ENCODE results near the gene DLGAP4. TPM values are rescaled to one million over a fixed set of nuclear protein-coding genes. Genes with fewer than 3 reads are reported as not detected.
A peak's percentile ranks its signal among the peaks of the same experiment; 100 is the strongest.

The DLGAP4 gene
- total and polyA plus RNA-seq, 4 donors = 17.8 to 121 (median 70.7) TPM

DNA sequence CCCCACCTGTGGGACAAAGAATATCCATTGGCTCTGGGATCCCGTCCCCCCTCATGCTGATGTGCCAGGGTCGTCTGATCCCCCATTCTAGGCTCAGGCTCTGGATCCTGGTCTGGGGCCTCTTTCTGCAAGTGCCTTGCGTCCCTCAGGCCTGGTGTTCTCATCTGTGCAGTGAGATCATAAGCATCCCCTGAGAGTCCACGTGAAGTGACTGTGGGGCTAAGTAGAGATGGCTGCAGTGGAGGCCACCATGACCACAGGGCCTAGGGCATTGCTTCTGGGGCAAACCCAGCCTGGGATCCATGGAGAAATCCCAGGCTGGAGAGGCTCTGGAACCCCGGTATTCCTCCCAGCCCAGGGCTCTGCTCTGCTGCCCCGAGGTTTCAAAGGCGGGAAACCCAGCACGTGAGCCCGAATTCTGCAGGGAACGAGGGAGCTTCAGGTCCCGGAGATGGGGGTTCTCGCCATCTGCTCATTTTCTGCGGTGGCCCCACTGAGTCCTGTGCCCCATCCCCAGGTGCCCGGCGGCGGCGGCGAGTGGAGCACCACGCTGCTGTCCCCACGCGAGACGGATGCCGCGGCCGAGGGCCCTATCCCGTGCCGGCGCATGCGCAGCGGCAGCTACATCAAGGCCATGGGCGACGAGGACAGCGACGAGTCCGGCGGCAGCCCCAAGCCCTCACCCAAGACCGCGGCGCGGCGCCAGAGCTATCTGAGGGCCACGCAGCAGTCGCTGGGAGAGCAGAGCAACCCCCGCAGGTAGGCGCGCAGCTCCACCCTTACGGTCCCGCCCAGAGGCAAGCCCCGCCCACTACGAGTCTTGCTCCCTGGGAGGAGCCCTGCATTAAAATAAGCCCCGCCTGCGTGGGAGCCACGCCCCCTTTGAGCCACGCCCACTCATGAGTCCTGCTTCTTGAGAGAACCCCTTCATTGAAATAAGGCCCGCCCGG is 129.7 kb downstream of the DLGAP4 start:
- 21% methylated on average over 56 of the region's 56 CpGs for WGBS (ENCODE audit: insufficient coverage)
- Histone ChIP-seq H3K4me1 (ENCODE audit: control insufficient read depth, insufficient read depth, low read length) (peaks cover 8% of the 10 kb centered on the region), H3K9me3 (ENCODE audit: control insufficient read depth, insufficient read depth, low read length) (no peaks in the 10 kb centered on the region), H3K27me3 (ENCODE audit: control insufficient read depth, insufficient read depth, low read length) (no peaks in the 10 kb centered on the region), H3K4me3 (ENCODE audit: low read depth, low read length) (peak overlapping the region; percentile 21), H3K36me3 (ENCODE audit: control insufficient read depth, insufficient read depth, low read length) (peaks cover 27% of the 10 kb centered on the region), H3K27ac (ENCODE audit: low read depth, low read length) (no peak overlapping the region)
- peak in 3 of 6 donors; percentile 14 to 84 (median 55) for DNase-seq (ENCODE audit: low read depth in 4 of 6, low spot score in 6 of 6)

DNA sequence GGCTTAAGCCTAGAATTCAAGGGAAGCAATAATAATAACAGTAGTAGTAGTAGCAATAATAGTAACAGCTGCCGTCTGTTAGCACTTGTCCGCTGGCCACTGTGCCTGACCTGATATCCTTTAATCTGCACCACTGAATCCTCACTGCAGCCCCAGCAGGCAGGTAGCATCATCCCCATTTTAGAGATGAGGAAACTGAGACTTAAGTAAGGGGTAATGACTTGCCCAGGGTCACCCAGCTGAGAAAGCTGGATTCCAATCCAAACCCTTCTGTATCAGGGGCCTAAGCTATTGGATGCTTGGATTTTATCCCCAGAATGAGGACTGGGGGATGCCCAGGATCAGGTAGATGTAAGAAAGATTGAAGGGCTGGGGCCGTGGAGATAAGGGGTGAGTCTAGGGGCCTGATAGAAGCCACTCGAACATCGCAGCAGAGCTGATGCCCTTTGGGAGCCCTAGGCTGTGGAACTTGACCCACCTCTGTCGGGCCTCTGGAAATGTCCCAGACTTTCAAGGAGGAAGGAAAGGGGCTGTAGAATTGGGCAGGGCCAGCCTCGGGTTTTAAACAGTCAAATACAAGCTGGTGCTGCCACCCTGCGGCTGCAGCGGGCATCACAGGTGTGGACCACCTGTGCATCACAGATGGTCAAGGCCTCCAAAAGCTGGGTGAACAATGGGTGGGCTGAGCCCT is 133.0 kb downstream of the DLGAP4 start:
- no peak overlapping the region for H3K27ac ChIP-seq (ENCODE audit: low read depth, low read length)
- peaks cover 8% of the 10 kb centered on the region for H3K4me1 ChIP-seq (ENCODE audit: control insufficient read depth, insufficient read depth, low read length)
- peak in 2 of 6 donors; percentile 83 to 86 for DNase-seq (ENCODE audit: low read depth in 4 of 6, low spot score in 6 of 6)
- H3K9me3 ChIP-seq (ENCODE audit: control insufficient read depth, insufficient read depth, low read length) = no peaks in the 10 kb centered on the region
- no peak overlapping the region for H3K4me3 ChIP-seq (ENCODE audit: low read depth, low read length)
- 20% methylated on average over 7 of the region's 9 CpGs for WGBS (ENCODE audit: insufficient coverage)
- H3K27me3 ChIP-seq (ENCODE audit: control insufficient read depth, insufficient read depth, low read length) = no peaks in the 10 kb centered on the region
- peaks cover 25% of the 10 kb centered on the region for H3K36me3 ChIP-seq (ENCODE audit: control insufficient read depth, insufficient read depth, low read length)

DNA sequence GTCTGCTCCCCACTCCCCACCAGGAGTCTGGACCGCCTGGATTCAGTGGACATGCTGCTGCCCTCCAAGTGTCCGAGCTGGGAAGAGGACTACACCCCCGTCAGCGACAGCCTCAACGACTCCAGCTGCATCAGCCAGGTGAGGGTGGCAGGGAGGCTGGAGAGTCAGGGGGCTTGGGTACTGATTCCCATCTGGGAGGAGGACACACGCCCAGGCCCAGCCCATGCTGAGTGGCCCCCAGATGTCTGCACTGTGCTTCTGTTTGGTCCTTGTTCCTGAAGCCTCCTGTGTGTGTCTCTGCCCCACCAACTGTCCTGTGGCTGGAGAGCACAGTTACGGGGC is 133.6 kb downstream of the DLGAP4 start:
- no peaks in the 10 kb centered on the region for H3K27me3 ChIP-seq (ENCODE audit: control insufficient read depth, insufficient read depth, low read length)
- no peak overlapping the region for H3K4me3 ChIP-seq (ENCODE audit: low read depth, low read length)
- no peaks in the 10 kb centered on the region for H3K9me3 ChIP-seq (ENCODE audit: control insufficient read depth, insufficient read depth, low read length)
- peaks cover 8% of the 10 kb centered on the region for H3K4me1 ChIP-seq (ENCODE audit: control insufficient read depth, insufficient read depth, low read length)
- H3K36me3 ChIP-seq (ENCODE audit: control insufficient read depth, insufficient read depth, low read length) = peaks cover 25% of the 10 kb centered on the region
- 41% methylated on average over 6 of the region's 7 CpGs for WGBS (ENCODE audit: insufficient coverage)
- no peak overlapping the region for H3K27ac ChIP-seq (ENCODE audit: low read depth, low read length)
- no peak for DNase-seq (ENCODE audit: low read depth in 4 of 6, low spot score in 6 of 6)

DNA sequence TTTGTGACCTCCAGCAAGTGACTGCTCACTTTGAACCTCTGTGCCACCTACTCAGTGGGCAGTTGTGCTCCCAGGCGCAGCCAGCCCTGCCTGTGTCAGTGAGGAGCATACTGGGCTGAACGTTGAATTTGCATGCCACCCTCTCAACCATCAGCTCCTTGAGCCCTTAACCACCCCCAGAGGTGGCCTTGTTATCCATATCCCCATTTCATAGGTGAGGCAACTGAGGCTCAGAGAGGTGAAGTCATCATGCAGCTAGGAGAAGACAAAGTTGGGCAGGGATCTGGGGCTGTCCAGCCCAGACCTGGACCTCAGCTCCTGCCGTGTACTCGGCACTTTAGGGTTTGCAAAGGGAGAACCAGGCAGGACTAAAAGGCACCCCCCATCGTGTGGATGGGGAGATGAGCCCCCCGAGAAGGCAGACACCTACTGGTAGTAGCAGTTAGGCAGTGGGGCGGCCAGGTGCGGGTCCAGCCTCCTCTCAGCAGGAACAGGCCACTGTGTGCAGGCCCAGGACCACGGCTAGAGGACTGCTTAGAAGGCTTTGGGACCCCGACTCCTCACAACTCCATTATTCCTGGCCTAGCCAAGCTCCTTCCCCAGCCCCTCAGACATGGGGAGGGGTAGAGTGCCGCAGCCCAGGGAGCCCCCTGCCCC is 134.4 kb downstream of the DLGAP4 start:
- DNase-seq (ENCODE audit: low read depth in 4 of 6, low spot score in 6 of 6) = no peak
- WGBS (ENCODE audit: insufficient coverage) = 82% methylated on average over 11 of the region's 11 CpGs
- H3K27ac ChIP-seq (ENCODE audit: low read depth, low read length) = no peak overlapping the region

DNA sequence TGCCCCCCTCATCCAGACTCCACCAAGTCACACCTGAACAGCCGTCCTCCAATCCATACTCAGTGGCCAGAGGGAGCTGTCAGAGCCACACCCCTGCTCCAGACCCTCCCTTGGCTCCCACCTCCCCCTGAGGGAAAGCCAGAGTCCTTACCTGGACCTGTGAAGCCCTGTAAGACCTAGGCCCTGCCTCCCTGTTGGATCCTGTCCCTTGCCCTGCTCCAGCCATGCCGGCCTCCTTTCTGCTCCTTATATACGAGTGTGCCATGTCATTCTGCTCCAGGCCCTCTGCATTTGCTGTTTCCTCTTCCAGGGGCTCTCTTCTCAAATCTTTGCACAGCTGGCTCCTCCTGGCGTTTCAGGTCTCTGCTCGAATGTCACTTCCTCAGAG is 134.9 kb downstream of the DLGAP4 start:
- 53% methylated on average over 5 of the region's 5 CpGs for WGBS (ENCODE audit: insufficient coverage)
- Histone ChIP-seq H3K4me1 (ENCODE audit: control insufficient read depth, insufficient read depth, low read length) (peaks cover 5% of the 10 kb centered on the region), H3K4me3 (ENCODE audit: low read depth, low read length) (no peak overlapping the region), H3K27ac (ENCODE audit: low read depth, low read length) (no peak overlapping the region), H3K9me3 (ENCODE audit: control insufficient read depth, insufficient read depth, low read length) (no peaks in the 10 kb centered on the region), H3K27me3 (ENCODE audit: control insufficient read depth, insufficient read depth, low read length) (no peaks in the 10 kb centered on the region), H3K36me3 (ENCODE audit: control insufficient read depth, insufficient read depth, low read length) (peaks cover 28% of the 10 kb centered on the region)
- DNase-seq (ENCODE audit: low read depth in 4 of 6, low spot score in 6 of 6) = no peak

More for the DNA sequence above, 134.4 kb downstream of the DLGAP4 start:
- peaks cover 8% of the 10 kb centered on the region for H3K4me1 ChIP-seq (ENCODE audit: control insufficient read depth, insufficient read depth, low read length)
- H3K36me3 ChIP-seq (ENCODE audit: control insufficient read depth, insufficient read depth, low read length) = peaks cover 26% of the 10 kb centered on the region
- no peak overlapping the region for H3K4me3 ChIP-seq (ENCODE audit: low read depth, low read length)
- no peaks in the 10 kb centered on the region for H3K27me3 ChIP-seq (ENCODE audit: control insufficient read depth, insufficient read depth, low read length)
- no peaks in the 10 kb centered on the region for H3K9me3 ChIP-seq (ENCODE audit: control insufficient read depth, insufficient read depth, low read length)

DNA sequence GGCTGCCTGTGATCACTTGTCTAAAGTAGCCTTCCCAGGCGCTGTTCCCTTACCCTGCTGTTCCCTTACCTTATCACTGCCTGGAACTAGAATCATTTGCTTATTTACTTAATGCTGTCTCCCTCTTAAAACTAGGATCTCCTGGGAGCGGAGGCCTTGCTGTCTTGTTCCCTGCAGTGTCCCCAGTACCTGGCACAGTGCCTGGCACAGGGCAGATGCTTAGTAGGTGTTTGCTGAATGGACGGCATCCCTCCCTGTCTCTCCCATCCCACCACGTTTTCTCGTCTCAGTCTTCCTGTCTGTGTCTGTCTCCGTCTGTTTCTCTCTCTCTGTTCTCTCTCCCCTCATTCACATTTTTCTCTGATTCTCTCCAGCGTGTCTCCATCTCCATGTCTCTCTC is 135.3 kb downstream of the DLGAP4 start:
- DNase-seq (ENCODE audit: low read depth in 4 of 6, low spot score in 6 of 6) = no peak
- H3K27me3 ChIP-seq (ENCODE audit: control insufficient read depth, insufficient read depth, low read length) = no peaks in the 10 kb centered on the region
- H3K36me3 ChIP-seq (ENCODE audit: control insufficient read depth, insufficient read depth, low read length) = peaks cover 29% of the 10 kb centered on the region
- no peaks in the 10 kb centered on the region for H3K9me3 ChIP-seq (ENCODE audit: control insufficient read depth, insufficient read depth, low read length)
- no peak overlapping the region for H3K4me3 ChIP-seq (ENCODE audit: low read depth, low read length)
- peaks cover under 1% of the 10 kb centered on the region for H3K4me1 ChIP-seq (ENCODE audit: control insufficient read depth, insufficient read depth, low read length)
- WGBS (ENCODE audit: insufficient coverage) = 82% methylated on average over 6 of the region's 7 CpGs
- no peak overlapping the region for H3K27ac ChIP-seq (ENCODE audit: low read depth, low read length)

DNA sequence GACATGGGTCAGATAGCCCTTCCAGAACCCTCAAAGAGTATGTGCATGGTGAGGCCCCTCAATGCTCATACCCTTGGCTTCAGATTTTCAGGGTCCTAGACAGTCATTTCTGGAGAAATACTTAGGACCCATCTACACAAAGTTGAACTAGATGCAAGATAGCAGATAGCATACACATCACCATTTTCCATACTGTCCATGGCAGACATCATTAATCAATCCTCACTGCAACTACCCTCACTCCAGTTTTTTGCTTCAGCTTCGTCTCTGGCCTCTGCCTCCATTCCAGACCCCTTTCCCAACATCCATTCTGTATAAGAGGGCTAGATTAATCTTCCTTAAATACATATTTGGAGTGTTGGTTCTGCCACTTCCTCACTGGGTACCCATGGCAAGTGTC is 139.7 kb downstream of the DLGAP4 start:
- DNase-seq (ENCODE audit: low read depth in 4 of 6, low spot score in 6 of 6) = no peak
- Histone ChIP-seq H3K27me3 (ENCODE audit: control insufficient read depth, insufficient read depth, low read length) (no peaks in the 10 kb centered on the region), H3K9me3 (ENCODE audit: control insufficient read depth, insufficient read depth, low read length) (no peaks in the 10 kb centered on the region), H3K36me3 (ENCODE audit: control insufficient read depth, insufficient read depth, low read length) (peaks cover 25% of the 10 kb centered on the region), H3K4me3 (ENCODE audit: low read depth, low read length) (no peak overlapping the region), H3K27ac (ENCODE audit: low read depth, low read length) (no peak overlapping the region), H3K4me1 (ENCODE audit: control insufficient read depth, insufficient read depth, low read length) (no peaks in the 10 kb centered on the region)
- WGBS (ENCODE audit: insufficient coverage) = no CpG with 5 or more reads among the region's 1 CpG

DNA sequence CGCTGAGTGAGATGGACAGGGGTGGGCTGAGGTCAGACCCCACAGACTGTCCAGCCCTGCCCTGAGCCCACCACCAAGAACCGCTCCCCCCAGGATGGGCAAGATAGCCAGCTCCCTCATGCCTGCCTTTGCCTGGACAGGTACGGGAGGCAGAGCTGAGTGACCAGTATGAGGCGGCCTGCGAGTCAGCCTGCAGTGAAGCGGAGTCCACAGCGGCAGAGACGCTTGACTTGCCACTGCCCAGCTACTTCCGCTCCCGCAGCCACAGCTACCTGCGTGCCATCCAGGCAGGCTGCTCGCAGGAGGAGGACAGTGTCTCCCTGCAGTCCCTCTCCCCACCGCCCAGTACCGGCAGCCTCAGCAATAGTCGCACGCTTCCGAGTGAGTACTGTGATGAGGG is 140.4 kb downstream of the DLGAP4 start:
- H3K27me3 ChIP-seq (ENCODE audit: control insufficient read depth, insufficient read depth, low read length) = no peaks in the 10 kb centered on the region
- 94% methylated on average over 11 of the region's 17 CpGs for WGBS (ENCODE audit: insufficient coverage)

DNA sequence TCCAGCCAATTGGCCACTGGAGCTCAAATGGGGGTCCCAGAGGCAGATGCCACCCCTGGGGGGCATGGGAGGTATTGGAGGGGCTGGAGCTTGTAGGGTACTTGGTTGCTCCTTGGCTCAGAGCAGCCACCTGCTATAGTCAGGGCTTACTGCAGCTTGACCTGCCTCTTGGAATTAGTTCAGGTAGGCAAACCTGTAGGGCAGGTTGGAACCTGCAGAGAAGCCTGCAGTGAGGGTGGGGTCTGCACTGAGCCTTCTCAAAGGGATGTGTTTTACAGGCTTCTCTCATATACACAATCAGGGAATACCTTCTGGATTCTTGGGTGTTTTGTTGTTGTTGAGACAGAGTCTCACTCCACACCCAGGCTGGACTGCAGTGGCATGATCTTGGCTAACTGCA is 141.0 kb downstream of the DLGAP4 start:
- Histone ChIP-seq H3K9me3 (ENCODE audit: control insufficient read depth, insufficient read depth, low read length) (no peaks in the 10 kb centered on the region), H3K27me3 (ENCODE audit: control insufficient read depth, insufficient read depth, low read length) (no peaks in the 10 kb centered on the region), H3K36me3 (ENCODE audit: control insufficient read depth, insufficient read depth, low read length) (peaks cover 21% of the 10 kb centered on the region), H3K4me1 (ENCODE audit: control insufficient read depth, insufficient read depth, low read length) (no peaks in the 10 kb centered on the region), H3K27ac (ENCODE audit: low read depth, low read length) (no peak overlapping the region), H3K4me3 (ENCODE audit: low read depth, low read length) (no peak overlapping the region)
- no peak for DNase-seq (ENCODE audit: low read depth in 4 of 6, low spot score in 6 of 6)

More for the DNA sequence above, 140.4 kb downstream of the DLGAP4 start:
- Histone ChIP-seq H3K9me3 (ENCODE audit: control insufficient read depth, insufficient read depth, low read length) (no peaks in the 10 kb centered on the region), H3K36me3 (ENCODE audit: control insufficient read depth, insufficient read depth, low read length) (peaks cover 21% of the 10 kb centered on the region), H3K4me3 (ENCODE audit: low read depth, low read length) (no peak overlapping the region), H3K4me1 (ENCODE audit: control insufficient read depth, insufficient read depth, low read length) (no peaks in the 10 kb centered on the region), H3K27ac (ENCODE audit: low read depth, low read length) (no peak overlapping the region)
- DNase-seq (ENCODE audit: low read depth in 4 of 6, low spot score in 6 of 6) = no peak
